Ureter (tissue), 1 donor: ENCODE results near the gene CRB1. TPM values are rescaled to one million over a fixed set of nuclear protein-coding genes. Genes with fewer than 3 reads are reported as not detected.

ENCODE experiments used
- DNase-seq: peaks from one replicate; pipeline ENCODE4 v3.0.0-alpha.2; 2020; ENCODE audit warnings: low spot score
- total RNA-seq: library from RNA; stranded (reverse); gene quantifications from one replicate; pipeline ENCODE4 v1.2.4, GENCODE V29; 2023
- donor health status: DM: yes; HTN: yes; CAD: no.

CRB1 gene
- 0.18 TPM for total RNA-seq

GRCh38 chr1:197268012-197268411, at the start of gene CRB1:
TSS of gene CRB1 (plus strand) at chr1:197268252. CDS start at chr1:197268413, 161 bp downstream.
- no peak for DNase-seq

DNA sequence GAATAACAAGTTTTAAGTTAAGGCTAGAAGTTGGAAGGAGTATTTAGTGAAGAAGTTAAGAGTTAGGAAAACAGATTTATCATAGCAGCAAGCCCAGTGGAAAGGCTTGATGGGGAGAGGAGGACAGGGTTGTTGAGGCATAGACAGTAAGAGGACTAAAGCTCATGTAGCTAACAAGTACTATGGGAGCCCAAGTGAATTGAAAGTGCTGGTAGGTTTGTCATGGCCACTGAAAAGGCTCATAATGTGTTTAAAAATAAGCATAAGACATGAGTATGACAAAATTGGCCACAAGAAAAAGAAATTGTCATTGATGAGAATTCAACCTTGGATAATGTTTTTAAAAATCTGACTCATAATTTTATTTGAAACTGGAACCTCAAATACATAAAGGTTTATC, 49.2 kb upstream of the CRB1 start:
- no peak for DNase-seq

DNA sequence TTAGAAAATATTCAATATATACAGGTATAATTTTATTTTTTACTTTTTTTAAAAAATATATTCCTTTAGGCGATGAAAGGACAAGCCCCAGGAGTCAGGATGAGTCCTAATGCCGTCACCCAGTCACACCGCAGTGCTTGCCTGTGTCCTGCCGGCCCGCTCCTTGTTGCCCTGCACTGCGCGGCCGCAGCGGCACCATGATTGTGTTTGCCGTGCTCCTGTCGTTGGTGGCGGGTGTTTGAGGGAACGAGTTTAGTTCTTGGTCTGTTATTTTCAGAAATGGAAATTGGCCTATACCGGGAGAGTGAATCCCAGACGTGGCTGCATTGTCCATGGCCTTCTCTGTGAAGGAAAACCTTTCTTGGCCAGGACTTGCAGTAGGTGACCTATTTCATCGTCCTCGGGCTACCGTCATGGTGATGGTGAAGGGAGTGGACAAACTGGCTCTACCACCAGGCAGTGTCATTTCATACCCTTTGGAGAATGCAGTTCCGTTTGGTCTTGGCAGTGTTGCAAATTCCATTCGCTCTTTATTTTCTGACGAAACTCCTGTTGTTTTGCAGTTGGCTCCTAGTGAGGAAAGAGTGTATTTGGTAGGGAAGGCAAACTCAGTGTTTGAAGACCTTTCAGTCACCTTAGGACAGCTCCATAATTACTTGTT, 45.9 kb upstream of the CRB1 start:
- DNase-seq, result no peak

DNA sequence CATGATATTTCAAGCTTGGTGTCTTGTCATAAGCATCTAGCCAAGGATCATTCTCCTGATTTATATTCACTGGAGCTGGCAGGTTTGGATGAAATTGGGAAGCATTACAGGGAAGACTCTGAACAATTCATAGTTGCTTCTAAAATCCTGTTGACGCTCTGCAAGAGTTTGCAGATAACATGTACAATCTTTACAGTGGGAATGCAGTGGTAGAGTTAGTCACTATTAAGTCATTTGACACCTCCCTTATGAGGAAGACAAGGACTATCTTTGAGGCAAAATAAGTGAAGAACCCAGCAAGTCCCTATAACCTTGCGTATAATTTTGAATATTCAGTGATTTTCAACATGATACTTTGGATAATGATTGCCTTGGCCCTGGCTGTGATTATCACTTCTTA, 45.3 kb upstream of the CRB1 start:
- no peak for DNase-seq

DNA sequence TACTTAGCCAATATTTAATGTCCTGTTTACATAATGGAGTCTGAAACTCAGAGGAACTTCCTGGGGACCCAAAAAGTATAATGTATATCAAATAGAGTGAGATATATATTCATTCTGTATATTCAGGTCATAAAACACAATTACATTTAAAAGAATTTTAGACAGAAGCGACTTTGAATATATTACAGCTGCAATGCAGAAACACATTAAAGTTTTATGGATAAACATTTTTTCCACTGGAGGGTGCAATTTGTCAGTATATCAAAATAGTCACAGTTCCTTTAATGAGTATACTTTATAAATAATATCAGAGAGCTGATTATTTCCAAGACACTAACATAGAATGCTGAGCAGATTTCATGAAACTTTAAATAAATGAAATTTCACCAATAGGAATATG, 43.9 kb upstream of the CRB1 start:
- DNase-seq, result no peak

- no peak for DNase-seq
Observed at GRCh38 chr1:197225611-197226010, 42.4 kb upstream of the CRB1 start.

DNA sequence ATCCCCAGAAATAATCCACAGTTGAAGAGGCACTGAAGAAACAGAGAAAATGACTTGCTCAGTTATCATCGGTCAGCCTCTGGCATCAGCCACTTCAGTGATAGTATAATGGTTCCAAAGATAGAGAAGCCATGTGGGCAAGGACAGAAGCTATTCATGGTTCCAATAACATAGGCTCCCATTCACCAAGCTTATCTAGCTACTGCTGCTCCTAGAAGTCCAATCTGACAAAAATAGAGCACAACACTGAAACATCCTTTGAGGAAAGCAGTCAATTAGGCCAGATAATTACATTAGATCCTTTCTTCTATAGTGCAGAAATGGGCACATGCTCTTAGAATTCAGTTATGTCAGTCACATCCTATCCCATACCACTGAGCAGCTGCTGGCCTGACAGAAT, 33.5 kb upstream of the CRB1 start:
- DNase-seq, result no peak

DNA sequence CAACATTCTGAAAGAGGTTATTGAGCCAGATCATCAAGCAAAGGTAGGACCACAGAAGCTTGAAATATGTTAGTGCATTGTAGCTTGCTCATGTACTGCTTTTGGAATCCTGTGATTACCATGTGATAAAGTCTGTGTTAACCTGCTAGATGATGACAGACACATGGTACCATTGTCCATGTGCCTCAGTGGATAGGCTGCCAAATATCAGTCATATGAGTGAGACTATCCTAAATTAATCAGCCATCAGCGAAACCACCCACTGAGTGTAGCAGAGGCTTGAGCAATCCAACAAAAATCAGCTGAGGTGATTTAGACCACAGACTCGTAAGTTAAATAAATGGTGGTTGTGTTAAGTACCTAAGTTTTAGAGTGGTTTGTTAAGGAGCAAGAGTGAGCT, 32.7 kb upstream of the CRB1 start:
- DNase-seq, result no peak

- DNase-seq, result no peak
Observed at GRCh38 chr1:197247465-197247864, 20.6 kb upstream of the CRB1 start.

DNA sequence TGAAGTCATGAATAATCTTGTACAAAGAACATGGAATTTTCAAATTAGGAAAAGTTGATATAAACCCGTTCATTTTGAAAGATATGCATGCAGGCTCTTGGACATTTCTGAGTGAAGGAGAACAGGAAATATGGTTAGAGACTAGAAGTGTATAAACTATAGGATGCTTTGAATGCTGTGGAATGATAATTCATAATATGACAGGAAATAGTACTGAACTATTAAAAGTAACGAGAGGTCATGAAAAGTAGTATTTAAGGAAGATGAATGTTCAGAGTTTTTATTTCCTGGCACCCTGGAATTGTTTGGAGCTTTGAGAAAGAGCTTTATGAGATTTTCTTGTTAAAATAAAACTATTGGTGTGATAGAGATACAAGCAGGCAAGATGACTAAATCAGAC, 18.7 kb upstream of the CRB1 start:
- no peak for DNase-seq

- no peak for DNase-seq
Observed at GRCh38 chr1:197250616-197251015, 17.4 kb upstream of the CRB1 start.

- DNase-seq, result no peak
Observed at GRCh38 chr1:197252973-197253372, 15.1 kb upstream of the CRB1 start.

GRCh38 chr1:197254866-197255265, 13.2 kb upstream of the CRB1 start:
- no peak for DNase-seq

- no peak for DNase-seq
Observed at GRCh38 chr1:197264936-197265567, 3.0 kb upstream of the CRB1 start.

DNA sequence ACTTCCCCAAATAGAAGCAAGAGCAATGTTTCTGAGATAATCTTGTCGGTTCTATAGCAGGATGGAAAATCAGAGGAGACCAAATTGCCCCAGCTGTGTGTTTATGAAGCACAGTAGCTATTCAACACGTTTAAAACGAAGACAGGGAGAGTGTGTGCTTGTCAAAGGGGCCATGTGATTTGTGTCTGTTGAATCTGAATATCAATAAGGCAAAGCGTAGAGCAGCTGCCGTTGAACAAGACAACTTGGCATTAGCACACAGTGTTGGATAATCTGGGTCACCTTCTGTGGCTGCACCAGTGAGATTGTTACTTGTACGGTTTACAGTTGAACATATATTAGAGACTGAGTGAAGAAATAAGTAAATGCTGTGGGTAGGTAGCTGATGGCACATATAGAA, 1.0 kb downstream of the CRB1 start:
- no peak for DNase-seq

- no peak for DNase-seq
Observed at GRCh38 chr1:197272791-197273190, 4.7 kb downstream of the CRB1 start.

DNA sequence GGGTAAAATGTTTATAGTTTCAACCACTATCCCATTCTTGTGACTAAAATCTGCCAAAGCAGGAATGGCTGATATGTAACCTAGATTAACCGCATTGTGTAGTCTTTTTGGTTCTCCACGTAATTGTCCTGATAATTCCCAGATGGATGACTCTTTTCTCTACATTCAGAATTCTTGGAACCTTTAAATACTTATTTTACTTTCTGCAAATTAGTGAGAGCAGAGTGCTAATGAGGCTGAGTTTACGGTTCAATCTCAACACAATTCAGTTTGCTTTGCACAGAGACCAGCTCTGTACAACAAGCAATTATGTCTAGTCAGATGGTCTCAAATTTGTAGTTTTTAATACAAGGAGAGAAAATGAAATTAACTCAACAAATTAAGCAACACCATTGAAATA, 9.1 kb downstream of the CRB1 start:
- no peak for DNase-seq

GRCh38 chr1:197284325-197284724, 16.3 kb downstream of the CRB1 start:
- no peak for DNase-seq

- DNase-seq, result no peak
Observed at GRCh38 chr1:197284966-197285365, 16.9 kb downstream of the CRB1 start.

DNA sequence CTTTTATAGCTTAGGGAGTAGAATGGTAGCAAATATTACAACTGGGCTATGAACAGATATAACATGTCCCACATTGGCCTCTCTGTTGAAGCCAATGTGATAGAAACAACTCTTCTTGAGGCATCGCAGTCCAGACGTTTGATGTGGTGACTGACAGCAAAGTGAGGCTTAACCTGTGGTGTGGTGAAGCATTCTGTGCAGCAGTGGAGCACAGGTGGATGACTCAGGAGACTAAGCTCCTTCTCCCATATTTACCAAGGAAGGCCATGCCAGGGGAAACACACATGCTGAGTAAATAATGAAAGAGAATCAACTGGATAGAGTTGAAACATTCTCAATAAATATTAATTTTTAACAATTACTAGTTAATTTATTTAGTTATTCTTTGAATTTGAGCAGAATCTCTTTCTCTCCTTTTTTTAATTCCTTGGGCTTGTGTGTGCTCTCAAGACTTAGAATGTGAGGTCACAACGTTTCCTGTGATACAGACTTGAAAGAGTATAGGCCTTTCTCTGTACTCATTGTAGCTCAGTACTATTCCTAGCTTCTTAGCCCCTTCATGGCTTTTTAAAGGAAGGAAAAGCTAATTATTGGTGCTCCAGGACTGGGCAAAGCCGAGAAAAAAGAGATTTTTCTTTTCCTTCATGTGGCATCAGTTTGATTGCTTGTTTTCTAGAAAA, 17.6 kb downstream of the CRB1 start:
- DNase-seq, result no peak

DNA sequence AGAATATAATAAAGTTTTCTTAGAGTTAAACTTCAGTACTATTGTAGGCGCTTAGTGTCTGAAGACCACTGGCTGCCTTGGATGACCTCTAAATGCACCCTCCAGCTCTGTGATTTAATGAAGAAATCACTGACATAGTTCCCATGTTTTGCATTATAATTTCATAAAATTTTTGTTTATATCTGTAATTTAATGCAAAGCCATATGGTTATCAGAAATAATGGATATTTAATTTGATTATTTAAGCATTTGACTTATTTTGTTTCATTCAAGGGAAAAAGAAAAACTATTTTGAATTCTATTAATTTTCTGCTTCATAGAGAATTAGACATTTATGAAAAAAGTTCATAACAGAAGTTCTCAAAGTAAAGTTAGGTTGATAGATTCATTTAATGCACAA, 18.6 kb downstream of the CRB1 start:
- DNase-seq, result no peak

- no peak for DNase-seq
Observed at GRCh38 chr1:197287863-197288262, 19.8 kb downstream of the CRB1 start.

DNA sequence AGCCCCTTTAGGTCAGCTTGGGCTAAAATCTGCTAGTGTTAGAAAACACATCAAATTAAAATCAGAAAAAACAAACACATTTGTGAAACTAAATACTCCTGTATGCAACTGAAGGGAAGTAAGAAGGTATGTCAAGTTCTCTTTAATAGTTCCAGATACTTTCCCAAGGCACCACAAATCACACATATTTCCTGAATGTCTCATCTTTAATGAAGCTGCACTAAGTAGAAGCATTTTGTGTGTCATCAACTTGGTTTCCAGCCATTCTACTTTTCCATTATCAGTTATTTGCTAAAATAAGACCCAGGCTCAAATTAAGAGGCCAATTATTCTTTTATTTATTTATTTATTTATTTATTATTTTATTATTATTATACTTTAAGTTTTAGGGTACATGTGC, 34.7 kb downstream of the CRB1 start:
- DNase-seq, result no peak
